SK-N-MC (cell line): ENCODE measurements around the gene IGFBP3.

Experiments used
- EZH2 ChIP-seq: fragments of 200-600 bp; sonication (generic); IDR thresholded peaks from one replicate; pipeline ENCODE4 v1.6.1; 2017; ENCODE audit warnings: antibody characterized with exemption
- POLR2AphosphoS5 ChIP-seq: IDR thresholded peaks from 2 replicates; pipeline ENCODE4 v1.6.1; 2012; ENCODE audit warnings: mild to moderate bottlenecking, low read depth, low read length, borderline replicate concordance

- TF ChIP-seq POLR2AphosphoS5 = no peak
- TF ChIP-seq EZH2 = no peak
Observed at GRCh38 chr7:45873355-45873754, 47.7 kb downstream of the IGFBP3 start.
